ENCODE measurements around the gene SDHA. TPM values are rescaled to one million over a fixed set of nuclear protein-coding genes. Genes with fewer than 3 reads are reported as not detected.
A peak's percentile ranks its signal among the peaks of the same experiment; 100 is the strongest.
"Not testable (repeated sequence)": the region's sequence is repeated elsewhere in the genome, so short reads cannot be mapped to it uniquely, and the experiment has no call there.

SDHA gene
- total and polyA plus RNA-seq, 7 experiments from 2014 or later, result 120 to 205 (median 160) TPM

DNA sequence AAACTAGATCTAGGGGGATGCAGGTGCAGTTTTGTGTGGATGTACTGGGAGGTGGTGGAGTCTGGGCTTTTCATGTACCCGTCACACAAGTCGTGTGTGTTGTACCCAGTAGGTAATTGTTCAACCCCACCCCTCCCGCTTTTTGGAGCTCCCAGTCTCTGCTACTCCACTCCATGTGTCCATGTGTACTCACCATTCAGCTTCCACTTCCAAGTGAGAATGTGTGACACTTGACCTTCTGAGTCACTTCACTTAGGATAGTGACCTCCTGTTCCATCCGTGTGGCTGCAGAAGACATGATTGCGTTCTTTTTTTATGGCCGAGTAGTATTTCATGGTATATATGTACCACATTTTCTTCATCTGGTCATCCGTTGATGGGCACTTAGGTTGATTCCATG is 22.4 kb downstream of the SDHA start:
- H3K9me3 ChIP-seq (ENCODE audit: control insufficient read depth in 2 of 3, low read length in 3 of 3); H3K27me3 ChIP-seq (ENCODE audit: control insufficient read depth in 2 of 2, insufficient read depth in 2 of 2, low read length in 2 of 2); H3K4me3 ChIP-seq (ENCODE audit: low read length); intact Hi-C loops (cut with micrococcal nuclease); H3K27ac Mint-ChIP-seq; ATAC-seq; DNase-seq; CTCF ChIA-PET; H3K27ac ChIP-seq (ENCODE audit: low read depth, low read length); H3K4me3 Mint-ChIP-seq; H3K4me1 ChIP-seq (ENCODE audit: control insufficient read depth in 2 of 2, insufficient read depth in 2 of 2, low read length in 2 of 2); H3K27me3 Mint-ChIP-seq; POLR2A ChIA-PET: not testable (repeated sequence)
- Mint-ChIP-seq H3K9me3 (peaks cover 0 to 12% (median 0%) of the 10 kb centered on the region in 11 donors), H3K36me3 (peaks cover 17 to 52% (median 29%) of the 10 kb centered on the region in 5 donors), H3K4me1 (peaks cover 3 to 26% (median 22%) of the 10 kb centered on the region in 7 donors)
- peaks cover 4 to 43% (median 13%) of the 10 kb centered on the region in 3 experiments for H3K36me3 ChIP-seq (ENCODE audit: control insufficient read depth in 2 of 3, insufficient read depth in 3 of 3, low read length in 3 of 3)

DNA sequence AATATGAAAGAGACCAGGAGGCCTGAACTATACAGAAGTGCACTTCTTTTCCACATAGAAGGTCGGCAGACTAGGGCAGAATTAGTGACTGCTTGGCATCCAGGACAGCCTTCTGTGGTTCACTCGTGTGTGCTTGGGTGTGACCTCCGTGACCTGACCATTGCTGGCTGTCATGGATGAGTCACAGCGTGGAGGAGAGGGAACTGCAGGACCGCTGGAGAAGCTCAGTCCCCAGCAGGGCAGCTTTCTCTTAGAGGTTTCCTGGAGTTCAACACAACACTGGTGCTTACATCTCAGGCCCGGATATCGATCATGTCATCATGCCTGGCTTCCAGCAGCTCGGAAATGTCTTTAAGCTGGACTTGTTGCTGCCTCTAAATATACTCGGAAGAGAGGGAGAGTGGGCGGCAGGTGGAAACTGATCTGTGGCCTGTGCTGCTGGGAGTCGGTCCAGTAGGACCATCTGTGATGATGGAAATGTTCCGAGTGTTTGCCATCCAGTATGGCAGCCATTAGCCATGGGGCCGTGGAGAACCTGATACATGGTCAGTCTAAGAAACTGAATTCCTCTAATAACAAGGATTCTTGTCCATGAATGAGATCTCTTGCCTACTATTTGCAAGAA is 23.0 kb downstream of the SDHA start:
- Mint-ChIP-seq H3K27ac (peak overlapping the region in 2 of 9 donors; percentile 14 to 25), H3K36me3 (peaks cover 22 to 51% (median 29%) of the 10 kb centered on the region in 5 donors), H3K9me3 (peaks cover 0 to 12% (median 0%) of the 10 kb centered on the region in 11 donors), H3K4me1 (peaks cover 3 to 26% (median 22%) of the 10 kb centered on the region in 7 donors)
- DNase-seq; H3K9me3 ChIP-seq (ENCODE audit: control insufficient read depth in 2 of 3, low read length in 3 of 3); H3K4me3 Mint-ChIP-seq; H3K27me3 Mint-ChIP-seq; H3K4me1 ChIP-seq (ENCODE audit: control insufficient read depth in 2 of 2, insufficient read depth in 2 of 2, low read length in 2 of 2); H3K27me3 ChIP-seq (ENCODE audit: control insufficient read depth in 2 of 2, insufficient read depth in 2 of 2, low read length in 2 of 2); intact Hi-C loops (cut with micrococcal nuclease); POLR2A ChIA-PET; H3K27ac ChIP-seq (ENCODE audit: low read depth, low read length); ATAC-seq; CTCF ChIA-PET; H3K4me3 ChIP-seq (ENCODE audit: low read length): not testable (repeated sequence)
- H3K36me3 ChIP-seq (ENCODE audit: control insufficient read depth in 2 of 3, insufficient read depth in 3 of 3, low read length in 3 of 3), result peaks cover 3 to 45% (median 13%) of the 10 kb centered on the region in 3 experiments

- ATAC-seq; H3K27me3 ChIP-seq (ENCODE audit: control insufficient read depth in 2 of 2, insufficient read depth in 2 of 2, low read length in 2 of 2); H3K4me3 ChIP-seq (ENCODE audit: low read length); H3K27me3 Mint-ChIP-seq; H3K9me3 ChIP-seq (ENCODE audit: control insufficient read depth in 2 of 3, low read length in 3 of 3); CTCF ChIA-PET; H3K4me1 ChIP-seq (ENCODE audit: control insufficient read depth in 2 of 2, insufficient read depth in 2 of 2, low read length in 2 of 2): not testable (repeated sequence)
- Mint-ChIP-seq H3K36me3 (peaks cover 35 to 60% (median 39%) of the 10 kb centered on the region in 5 donors), H3K4me3 (peak overlapping the region; percentile 43 to 79 (median 63)), H3K9me3 (peaks cover 0 to 12% (median 0%) of the 10 kb centered on the region in 11 donors), H3K4me1 (peaks cover 3 to 26% (median 22%) of the 10 kb centered on the region in 7 donors), H3K27ac (peak overlapping the region in 8 of 9 donors; percentile 70 to 91 (median 82))
- intact Hi-C loops (cut with micrococcal nuclease), result loop anchor here in 1 of 2 donors (2.0 kb wide), 1 partner anchor 25 kb away; the partner anchor contains the start of genes CCDC127 and SDHA
- peaks cover 3 to 52% (median 17%) of the 10 kb centered on the region in 3 experiments for H3K36me3 ChIP-seq (ENCODE audit: control insufficient read depth in 2 of 3, insufficient read depth in 3 of 3, low read length in 3 of 3)
- peak overlapping the region; percentile 36 for H3K27ac ChIP-seq (ENCODE audit: low read depth, low read length)
- DNase-seq, result peak in 5 of 9 donors; percentile 7 to 45 (median 30)
- POLR2A ChIA-PET, result interaction anchor here (0.7 to 1.4 kb wide), 2 partner anchors 25 to 155 kb away, joined by 3 to 7 read pairs; partner anchors contain the start of genes CCDC127 and SDHA
Observed at GRCh38 chr5:243683-244367, 25.7 kb downstream of the SDHA start.

DNA sequence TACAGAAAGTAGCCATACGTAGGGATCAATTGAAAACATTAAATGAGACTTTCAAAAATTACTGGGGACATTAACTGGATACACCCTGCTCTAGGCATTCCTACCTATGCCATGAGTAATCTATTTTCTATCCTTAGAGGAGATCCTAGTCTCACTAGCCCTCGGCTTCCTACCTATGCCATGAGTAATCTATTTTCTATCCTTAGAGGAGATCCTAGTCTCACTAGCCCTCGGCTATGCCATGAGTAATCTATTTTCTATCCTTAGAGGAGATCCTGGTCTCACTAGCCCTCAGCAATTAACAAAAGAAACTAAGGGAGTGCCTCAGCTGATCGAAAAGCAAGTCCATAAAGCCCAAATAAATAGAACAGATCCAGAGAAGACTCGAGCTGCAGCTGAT is 27.6 kb downstream of the SDHA start:
- H3K4me3 ChIP-seq (ENCODE audit: low read length); H3K27me3 ChIP-seq (ENCODE audit: control insufficient read depth in 2 of 2, insufficient read depth in 2 of 2, low read length in 2 of 2); H3K4me1 ChIP-seq (ENCODE audit: control insufficient read depth in 2 of 2, insufficient read depth in 2 of 2, low read length in 2 of 2); H3K4me3 Mint-ChIP-seq; CTCF ChIA-PET; H3K9me3 ChIP-seq (ENCODE audit: control insufficient read depth in 2 of 3, low read length in 3 of 3); ATAC-seq; H3K27ac ChIP-seq (ENCODE audit: low read depth, low read length); H3K27ac Mint-ChIP-seq; DNase-seq; H3K27me3 Mint-ChIP-seq; intact Hi-C loops (cut with micrococcal nuclease): not testable (repeated sequence)
- Mint-ChIP-seq H3K4me1 (peaks cover 3 to 26% (median 22%) of the 10 kb centered on the region in 7 donors), H3K9me3 (peaks cover 0 to 11% (median 0%) of the 10 kb centered on the region in 11 donors), H3K36me3 (peaks cover 34 to 55% (median 40%) of the 10 kb centered on the region in 5 donors)
- POLR2A ChIA-PET, result interaction anchor here (0.6 kb wide), 1 partner anchor 26 kb away, joined by 3 read pairs; no protein-coding TSS in a partner anchor
- peaks cover 0 to 45% (median 17%) of the 10 kb centered on the region in 3 experiments for H3K36me3 ChIP-seq (ENCODE audit: control insufficient read depth in 2 of 3, insufficient read depth in 3 of 3, low read length in 3 of 3)

DNA sequence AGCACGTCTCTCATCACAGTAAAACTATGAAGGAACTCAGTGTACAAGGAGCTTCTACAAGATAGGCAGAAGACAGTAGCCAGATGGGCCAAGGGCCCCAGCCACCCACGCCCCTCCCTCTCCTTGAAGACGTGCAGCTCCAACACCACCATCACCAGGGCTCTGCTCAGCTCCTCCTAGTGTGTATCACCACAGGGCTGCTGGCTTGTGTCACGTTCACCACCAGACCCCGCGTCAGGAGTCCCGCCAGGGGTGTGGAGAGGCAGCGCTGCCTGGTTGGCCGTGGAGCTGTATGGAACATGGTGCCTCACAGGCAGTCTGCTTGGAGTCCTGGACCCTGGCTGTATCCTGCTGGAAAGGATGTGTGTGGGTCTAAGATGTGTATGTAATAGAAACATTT is 32.3 kb downstream of the SDHA start:
- H3K4me3 ChIP-seq (ENCODE audit: low read length); H3K27me3 Mint-ChIP-seq; H3K9me3 Mint-ChIP-seq; intact Hi-C loops (cut with micrococcal nuclease); CTCF ChIA-PET; H3K27me3 ChIP-seq (ENCODE audit: control insufficient read depth in 2 of 2, insufficient read depth in 2 of 2, low read length in 2 of 2); DNase-seq; POLR2A ChIA-PET; H3K4me1 Mint-ChIP-seq; H3K4me1 ChIP-seq (ENCODE audit: control insufficient read depth in 2 of 2, insufficient read depth in 2 of 2, low read length in 2 of 2); H3K9me3 ChIP-seq (ENCODE audit: control insufficient read depth in 2 of 3, low read length in 3 of 3); H3K27ac Mint-ChIP-seq; H3K4me3 Mint-ChIP-seq; H3K27ac ChIP-seq (ENCODE audit: low read depth, low read length): not testable (repeated sequence)
- peaks cover 17 to 54% (median 31%) of the 10 kb centered on the region in 5 donors for H3K36me3 Mint-ChIP-seq
- peak; percentile 57 for ATAC-seq
- peaks cover 4 to 57% (median 7%) of the 10 kb centered on the region in 3 experiments for H3K36me3 ChIP-seq (ENCODE audit: control insufficient read depth in 2 of 3, insufficient read depth in 3 of 3, low read length in 3 of 3)

DNA sequence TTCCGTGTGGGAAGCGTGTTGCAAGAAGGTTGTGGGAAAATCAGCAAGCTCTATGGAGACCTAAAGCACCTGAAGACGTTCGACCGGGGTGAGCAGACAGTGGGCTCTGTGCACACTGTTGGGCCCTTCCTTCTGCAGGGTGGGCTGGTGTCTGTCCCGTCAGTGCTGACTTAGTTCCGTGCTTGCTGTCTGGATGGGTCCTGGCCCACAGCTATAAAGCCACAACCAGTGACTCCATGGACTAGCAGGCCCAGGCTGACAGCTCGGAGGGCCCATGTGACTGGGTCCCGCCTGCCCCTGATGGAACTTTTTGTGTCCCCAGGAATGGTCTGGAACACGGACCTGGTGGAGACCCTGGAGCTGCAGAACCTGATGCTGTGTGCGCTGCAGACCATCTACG is 32.9 kb downstream of the SDHA start:
- intact Hi-C loops (cut with micrococcal nuclease); H3K27ac ChIP-seq (ENCODE audit: low read depth, low read length); H3K27ac Mint-ChIP-seq; H3K27me3 ChIP-seq (ENCODE audit: control insufficient read depth in 2 of 2, insufficient read depth in 2 of 2, low read length in 2 of 2); H3K9me3 Mint-ChIP-seq; DNase-seq; H3K9me3 ChIP-seq (ENCODE audit: control insufficient read depth in 2 of 3, low read length in 3 of 3); ATAC-seq; CTCF ChIA-PET; H3K27me3 Mint-ChIP-seq; H3K4me3 Mint-ChIP-seq; H3K4me1 ChIP-seq (ENCODE audit: control insufficient read depth in 2 of 2, insufficient read depth in 2 of 2, low read length in 2 of 2); POLR2A ChIA-PET; H3K4me3 ChIP-seq (ENCODE audit: low read length); H3K4me1 Mint-ChIP-seq: not testable (repeated sequence)
- H3K36me3 ChIP-seq (ENCODE audit: control insufficient read depth in 2 of 3, insufficient read depth in 3 of 3, low read length in 3 of 3), result peaks cover 4 to 52% (median 7%) of the 10 kb centered on the region in 3 experiments
- H3K36me3 Mint-ChIP-seq, result peaks cover 15 to 53% (median 31%) of the 10 kb centered on the region in 5 donors
